Tibial nerve (tissue), 4 donors: ENCODE data around the gene MRPS7.

Experiments used
- CTCF ChIP-seq, 5 experiments: fragments of 200-600 bp in 3 of 5; fragments of 450-650 bp in 2 of 5; sonication (generic) in 3 of 5; IDR thresholded peaks; one replicate each; pipeline ENCODE4 v1.5.1; 2016 to 2019; ENCODE audit warnings: antibody characterized with exemption in 5 of 5, mild to moderate bottlenecking in 3 of 5, moderate library complexity in 2 of 5
- EP300 ChIP-seq, 2 donors: sonication (generic); formaldehyde crosslinking; IDR thresholded peaks; one replicate each; pipeline ENCODE4 v1.6.1; 2017; ENCODE audit warnings: antibody characterized with exemption in 2 of 2, mild to moderate bottlenecking in 1 of 2
- POLR2A ChIP-seq, 2 donors: fragments of 450-650 bp; IDR thresholded peaks; one replicate each; pipeline ENCODE4 v1.6.1; 2017; ENCODE audit warnings: antibody characterized with exemption in 2 of 2, mild to moderate bottlenecking in 2 of 2, moderate library complexity in 2 of 2

GRCh38 chr17:75262112-75262606 lies 480 bp downstream of the MRPS7 start:
- TF ChIP-seq CTCF (IDR thresholded peaks at IDR 0.05): no peak
- TF ChIP-seq EP300 (IDR thresholded peaks at IDR 0.05): no peak
- no peak for TF ChIP-seq POLR2A (IDR thresholded peaks at IDR 0.05)
